Retinal pigment epithelial cell (primary cell): Measurements from ENCODE around the gene TIE1.

ENCODE experiments used
- DNase-seq: peaks from one replicate; pipeline ENCODE4 v3.0.0-alpha.2; 2010; ENCODE audit warnings: low read depth
- H3K4me3 ChIP-seq: 2 replicates; pipeline ENCODE4 v1.5.1; 2011; ENCODE audit warnings: mild to moderate bottlenecking, low read length, control low read depth, moderate library complexity
- CTCF ChIP-seq: conservative IDR thresholded peaks from 2 replicates; pipeline ENCODE4 v1.5.1; 2011; ENCODE audit warnings: low read depth, low read length, control low read depth, inconsistent platforms

The TIE1 gene

GRCh38 chr1:43300378-43301094 lies at the start of gene TIE1:
TIE1 (plus strand) TSS chr1:43300982; CDS start chr1:43301072, 90 bp downstream.
- no peak for DNase-seq
- no peak within 1 kb of the TSS for H3K4me3 ChIP-seq
- no peak for TF ChIP-seq CTCF

GRCh38 chr1:43251024-43251423 lies 49.8 kb upstream of the TIE1 start:
- TF ChIP-seq CTCF = no peak
- no peak overlapping the region for H3K4me3 ChIP-seq
- no peak for DNase-seq

DNA sequence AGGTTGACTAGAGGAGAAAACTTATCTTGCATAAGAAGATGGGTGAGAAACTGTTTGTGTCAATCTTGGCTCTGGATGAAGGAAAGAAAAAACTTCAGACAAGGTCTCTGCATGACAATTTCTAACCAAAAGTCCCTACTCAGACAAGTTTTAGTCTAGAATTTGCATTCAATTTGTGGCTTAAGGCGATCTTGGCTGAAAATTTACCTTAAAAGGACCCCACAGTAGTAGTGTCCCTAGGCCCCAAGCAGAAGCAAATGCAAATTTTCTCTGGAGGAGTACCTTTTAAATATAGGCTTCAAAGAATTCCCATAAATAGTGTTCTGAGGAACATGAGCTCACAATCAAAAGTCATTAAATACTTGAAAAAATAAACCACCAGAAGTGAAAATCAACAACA lies 48.6 kb upstream of the TIE1 start:
- no peak for TF ChIP-seq CTCF
- no peak overlapping the region for H3K4me3 ChIP-seq
- no peak for DNase-seq

DNA sequence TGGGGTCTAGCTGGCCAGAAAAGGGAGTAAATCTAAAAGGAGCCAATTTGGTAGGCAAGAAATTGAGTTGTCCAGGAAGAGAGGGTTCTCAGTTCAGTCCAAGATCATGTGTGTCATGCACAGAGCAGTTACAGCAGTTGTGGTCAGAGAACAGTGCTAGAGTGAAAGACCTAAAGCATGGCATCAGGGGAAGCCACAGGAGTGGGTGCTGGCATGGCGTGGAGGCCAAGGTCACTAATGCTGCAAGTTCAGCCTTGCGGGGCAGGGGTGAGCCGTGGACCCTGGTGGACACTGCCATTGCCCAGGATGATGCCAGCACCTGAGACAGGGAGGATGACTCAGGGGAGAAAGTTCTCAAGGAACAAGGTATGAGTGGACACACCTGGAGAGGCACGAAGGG lies 47.6 kb upstream of the TIE1 start:
- no peak overlapping the region for H3K4me3 ChIP-seq
- no peak for TF ChIP-seq CTCF
- no peak for DNase-seq

- no peak overlapping the region for H3K4me3 ChIP-seq
- TF ChIP-seq CTCF = no peak
- DNase-seq = no peak
Measured at GRCh38 chr1:43253876-43254275, 46.9 kb upstream of the TIE1 start.

DNA sequence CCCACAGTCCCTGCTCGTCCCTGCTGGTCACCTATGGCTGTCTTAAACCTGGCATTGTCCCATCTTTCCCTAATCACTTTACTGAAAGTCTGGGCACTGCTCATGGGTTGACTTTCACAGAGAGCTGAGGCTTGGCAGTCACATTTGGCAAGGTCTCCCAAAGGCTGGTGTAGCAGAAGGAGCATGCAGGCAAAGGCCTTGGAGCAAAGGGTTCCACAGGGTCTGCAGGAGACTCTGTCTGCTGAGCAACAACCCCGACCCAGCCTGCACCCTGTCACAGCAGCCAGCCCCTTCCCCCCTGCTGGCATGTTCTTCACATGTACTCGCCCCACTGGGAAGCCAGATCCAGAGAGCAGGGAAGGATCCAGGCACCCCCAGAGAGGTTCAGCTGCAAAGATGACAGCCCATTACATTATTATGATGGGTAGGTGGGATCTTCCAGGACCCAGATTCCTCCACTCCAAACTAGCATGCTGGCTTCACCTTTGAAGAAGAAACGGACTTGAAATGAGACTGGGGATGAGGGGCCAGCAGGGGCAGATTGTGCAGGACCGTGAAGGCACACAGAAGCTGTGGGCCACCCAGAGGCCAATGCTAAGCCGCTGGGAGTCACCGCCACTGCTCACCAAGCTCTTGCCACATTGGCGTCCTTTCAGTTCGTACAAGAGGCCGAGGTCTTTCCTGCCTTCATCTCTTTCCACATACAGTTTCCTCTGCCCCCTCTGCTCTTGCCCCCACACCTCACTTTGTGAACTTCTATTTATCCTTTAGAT lies 45.2 kb upstream of the TIE1 start:
- H3K4me3 ChIP-seq = no peak overlapping the region
- TF ChIP-seq CTCF = no peak
- DNase-seq = no peak
